Lung (tissue), 12 donors: ENCODE data around the gene CCIN. TPM values are rescaled to one million over a fixed set of nuclear protein-coding genes. Genes with fewer than 3 reads are reported as not detected.

ENCODE experiments used
- ATAC-seq: fragments of 200-7000 bp; cut with Tn5 transposase; one replicate; pipeline ENCODE4 v1.9.1; 2020; ENCODE audit warnings: moderate number of reproducible peaks; ENCODE audit not compliant: insufficient read depth, low FRiP score
- DNase-seq, 3 donors: peaks; one replicate each; pipeline ENCODE4 v3.0.0-alpha.2; 2013 to 2017
- H3K27ac ChIP-seq, 2 donors: one replicate each; pipeline ENCODE4 v1.5.1; 2013; ENCODE audit warnings: mild to moderate bottlenecking in 2 of 2, moderate library complexity in 2 of 2, control low read depth in 1 of 2, inconsistent platforms in 1 of 2, low read depth in 1 of 2, low read length in 1 of 2
- H3K27me3 ChIP-seq, 3 donors: one replicate each; pipeline ENCODE4 v1.5.1; 2013; ENCODE audit warnings: low read length in 2 of 3; ENCODE audit not compliant: control insufficient read depth in 3 of 3, insufficient read depth in 3 of 3
- H3K36me3 ChIP-seq, 4 donors: one replicate each; pipeline ENCODE4 v1.5.1; 2013; ENCODE audit warnings: low read length in 4 of 4, mild to moderate bottlenecking in 1 of 4, moderate library complexity in 1 of 4; ENCODE audit not compliant: control insufficient read depth in 4 of 4, insufficient read depth in 4 of 4
- H3K4me1 ChIP-seq, 5 donors: one replicate each; pipeline ENCODE4 v1.5.1; 2013; ENCODE audit warnings: low read length in 5 of 5, mild to moderate bottlenecking in 2 of 5, moderate library complexity in 1 of 5; ENCODE audit not compliant: control insufficient read depth in 5 of 5, insufficient read depth in 5 of 5
- H3K4me3 ChIP-seq: one replicate; pipeline ENCODE4 v1.5.1; 2013; ENCODE audit warnings: mild to moderate bottlenecking, control low read depth, moderate library complexity
- H3K9ac ChIP-seq, 2 donors: one replicate each; pipeline ENCODE4 v1.5.1; 2013; ENCODE audit warnings: low read length in 2 of 2, control low read depth in 1 of 2; ENCODE audit not compliant: insufficient read depth in 1 of 2
- H3K9me3 ChIP-seq, 4 donors: one replicate each; pipeline ENCODE4 v1.5.1; 2013; ENCODE audit warnings: low read length in 3 of 4, mild to moderate bottlenecking in 1 of 4, moderate library complexity in 1 of 4; ENCODE audit not compliant: control insufficient read depth in 4 of 4, insufficient read depth in 3 of 4
- WGBS, 2 donors: extraction: QIAGEN DNeasy Blood & Tissue Kit; methylation state at CpG; one replicate each; pipeline ENCODE4 v1.1.7; 2013; 5-methylcytosine and 5-hydroxymethylcytosine counted together
- polyA plus RNA-seq, 2 donors: library from polyadenylated mRNA; stranded (reverse); fragments of 200-250 nt; gene quantifications; one replicate each; pipeline ENCODE4 v1.2.1, GENCODE V29; 2013
- total RNA-seq, 2 donors: library from RNA; depleted of rRNA in 1 of 2; stranded (reverse); fragments of >200 nt in 1 of 2; gene quantifications; one replicate each; pipeline ENCODE4 v1.2.1, GENCODE V29; 2014 to 2021
- TF ChIP-seq, protein P1 (sequence below): IDR thresholded peaks from 2 replicates; pipeline ENCODE4 v1.5.1; 2012; ENCODE audit warnings: mild to moderate bottlenecking; ENCODE audit errors: control extremely low read depth, extremely low read depth
- donor health status: control.
- donor health status: control.
- donor health status: Bipolar disorder and iron deficiency.
- donor health status: healthy.
- donor health status: DM: yes; HTN: yes; CAD: no.

The CCIN gene
- total and polyA plus RNA-seq, 4 donors, result 0.12 to 0.89 (median 0.15) TPM; not detected in 1

DNA sequence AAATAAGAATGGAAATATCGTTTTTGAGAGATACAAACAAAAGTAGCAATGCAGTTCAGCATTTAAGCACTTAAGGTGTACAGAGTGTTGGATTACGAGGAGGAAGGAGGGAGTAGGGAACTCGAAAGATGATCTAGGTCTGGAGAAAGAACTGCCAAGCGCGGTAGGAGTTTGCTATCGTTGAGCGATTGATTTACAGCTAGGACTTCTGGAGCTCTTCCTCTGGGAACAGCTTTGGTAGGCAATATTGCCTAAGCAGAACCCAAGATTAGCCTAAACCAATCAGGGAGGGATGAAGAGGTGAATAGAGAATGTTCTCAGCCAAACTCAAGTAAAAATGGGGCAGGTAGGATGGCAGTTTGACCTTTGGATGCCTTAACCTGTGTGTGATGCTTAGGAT lies 22.5 kb downstream of the CCIN start:
- peak overlapping the region; percentile 73 to 89 for H3K9ac ChIP-seq
- no peak for DNase-seq
- H3K27me3 ChIP-seq, result peaks cover 0 to 6% (median 0%) of the 10 kb centered on the region in 3 donors
- H3K36me3 ChIP-seq, result peaks cover 0 to 3% (median 1%) of the 10 kb centered on the region in 4 donors
- TF ChIP-seq, protein P1, sequence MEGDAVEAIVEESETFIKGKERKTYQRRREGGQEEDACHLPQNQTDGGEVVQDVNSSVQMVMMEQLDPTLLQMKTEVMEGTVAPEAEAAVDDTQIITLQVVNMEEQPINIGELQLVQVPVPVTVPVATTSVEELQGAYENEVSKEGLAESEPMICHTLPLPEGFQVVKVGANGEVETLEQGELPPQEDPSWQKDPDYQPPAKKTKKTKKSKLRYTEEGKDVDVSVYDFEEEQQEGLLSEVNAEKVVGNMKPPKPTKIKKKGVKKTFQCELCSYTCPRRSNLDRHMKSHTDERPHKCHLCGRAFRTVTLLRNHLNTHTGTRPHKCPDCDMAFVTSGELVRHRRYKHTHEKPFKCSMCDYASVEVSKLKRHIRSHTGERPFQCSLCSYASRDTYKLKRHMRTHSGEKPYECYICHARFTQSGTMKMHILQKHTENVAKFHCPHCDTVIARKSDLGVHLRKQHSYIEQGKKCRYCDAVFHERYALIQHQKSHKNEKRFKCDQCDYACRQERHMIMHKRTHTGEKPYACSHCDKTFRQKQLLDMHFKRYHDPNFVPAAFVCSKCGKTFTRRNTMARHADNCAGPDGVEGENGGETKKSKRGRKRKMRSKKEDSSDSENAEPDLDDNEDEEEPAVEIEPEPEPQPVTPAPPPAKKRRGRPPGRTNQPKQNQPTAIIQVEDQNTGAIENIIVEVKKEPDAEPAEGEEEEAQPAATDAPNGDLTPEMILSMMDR, result no peak
- H3K4me3 ChIP-seq, result peak overlapping the region; percentile 92
- ATAC-seq, result no peak
- 0 to 1% methylated on average over 7 of the region's 7 CpGs for WGBS, 2 donors
- H3K27ac ChIP-seq, result no peak overlapping the region
- H3K9me3 ChIP-seq, result no peaks in the 10 kb centered on the region
- H3K4me1 ChIP-seq, result peaks cover 7 to 39% (median 20%) of the 10 kb centered on the region in 5 donors

DNA sequence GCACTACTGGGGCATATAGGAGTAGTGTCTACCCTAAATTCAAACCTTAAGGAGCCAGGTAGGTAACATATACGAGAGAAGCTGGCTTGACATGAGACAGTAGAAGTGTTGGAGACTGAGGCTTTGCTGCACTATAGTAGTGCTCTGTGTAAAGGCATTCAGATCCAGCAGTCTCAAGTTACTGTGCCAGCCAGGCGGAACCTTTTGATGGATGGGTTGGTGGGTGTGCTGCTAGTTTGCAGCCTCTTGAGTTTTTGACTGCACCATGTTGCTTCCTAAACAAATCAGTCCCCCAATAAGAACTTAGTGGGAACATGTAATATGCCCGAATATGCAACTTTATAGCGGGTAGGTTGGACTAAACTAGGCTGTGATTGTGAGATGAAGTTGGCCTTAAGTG lies 23.0 kb downstream of the CCIN start:
- H3K4me1 ChIP-seq, result peaks cover 7 to 39% (median 20%) of the 10 kb centered on the region in 5 donors
- H3K9me3 ChIP-seq, result no peaks in the 10 kb centered on the region
- 70 to 78% methylated on average over 4 of the region's 4 CpGs for WGBS, 2 donors
- H3K9ac ChIP-seq, result peak overlapping the region; percentile 73 to 89
- peaks cover 0 to 3% (median 1%) of the 10 kb centered on the region in 4 donors for H3K36me3 ChIP-seq
- DNase-seq, result no peak
- H3K27me3 ChIP-seq, result peaks cover 0 to 6% (median 0%) of the 10 kb centered on the region in 3 donors
- H3K4me3 ChIP-seq, result no peak overlapping the region
- ATAC-seq, result no peak
- no peak overlapping the region for H3K27ac ChIP-seq
- TF ChIP-seq, protein P1, result no peak

DNA sequence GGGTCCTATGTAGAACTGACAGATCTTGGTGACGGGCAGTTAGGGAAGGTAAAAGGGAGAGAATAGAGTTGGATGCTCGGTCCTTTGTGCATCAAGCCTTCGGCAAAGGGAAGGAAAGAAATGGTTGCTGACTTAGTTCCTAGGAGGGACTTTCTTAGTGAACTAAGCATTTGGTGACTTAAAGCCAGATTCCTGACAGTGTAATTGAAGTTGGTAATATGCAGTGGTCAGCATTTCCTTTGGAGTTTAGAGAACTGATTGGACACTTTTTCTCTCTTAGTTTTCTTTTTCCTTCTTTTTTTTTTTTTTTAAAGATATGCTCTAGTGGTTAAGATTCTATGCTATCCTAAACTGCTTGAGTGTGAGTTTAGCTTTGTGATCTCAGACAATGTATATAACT lies 23.8 kb downstream of the CCIN start:
- ATAC-seq (no peak), DNase-seq (peak in 1 of 3 donors; percentile 19)
- H3K9me3 ChIP-seq, result no peaks in the 10 kb centered on the region
- TF ChIP-seq, protein P1, result no peak
- no peak overlapping the region for H3K27ac ChIP-seq
- H3K4me3 ChIP-seq, result no peak overlapping the region
- 66 to 69% methylated on average over 3 of the region's 3 CpGs for WGBS, 2 donors
- H3K4me1 ChIP-seq, result peaks cover 7 to 39% (median 20%) of the 10 kb centered on the region in 5 donors
- peaks cover 0 to 2% (median 0%) of the 10 kb centered on the region in 3 donors for H3K27me3 ChIP-seq
- peak overlapping the region; percentile 29 to 73 for H3K9ac ChIP-seq
- H3K36me3 ChIP-seq, result peaks cover 0 to 5% (median 1%) of the 10 kb centered on the region in 4 donors
